WTC11 (cell line): ENCODE results near the gene CCDC178. TPM values are rescaled to one million over a fixed set of nuclear protein-coding genes. Genes with fewer than 3 reads are reported as not detected.

Source experiments
- ATAC-seq: fragments of 200-7000 bp; cut with Tn5 transposase; 2 replicates; pipeline ENCODE4 v1.10.0; 2021; ENCODE audit warnings: mild to moderate bottlenecking, moderate library complexity
- CTCF ChIA-PET: fragments of 300-600 bp; sonication (Branson Sonifier 250); formaldehyde crosslinking; loops from one replicate; lab custom pipeline; 2021; ENCODE audit warnings: antibody characterized with exemption; lab: Charles Lee
- POLR2A ChIA-PET: fragments of 350-600 bp; sonication (Branson Sonifier 250); formaldehyde crosslinking; loops from one replicate; lab custom pipeline; 2021; ENCODE audit warnings: antibody characterized with exemption; lab: Charles Lee
- DNase-seq: peaks from one replicate; pipeline ENCODE4 v3.0.0; 2021; ENCODE audit warnings: low spot score
- H3K27ac Mint-ChIP-seq: 2 replicates; pipeline ENCODE4 v1.8.0; 2021; ENCODE audit warnings: mixed read lengths
- H3K27me3 Mint-ChIP-seq: 2 replicates; pipeline ENCODE4 v1.8.0; 2021; ENCODE audit warnings: low read depth, mild to moderate bottlenecking, moderate library complexity, mixed read lengths
- H3K36me3 Mint-ChIP-seq: 2 replicates; pipeline ENCODE4 v1.8.0; 2021; ENCODE audit warnings: mixed read lengths
- H3K4me1 Mint-ChIP-seq: 2 replicates; pipeline ENCODE4 v1.8.0; 2022; ENCODE audit warnings: mixed read lengths
- H3K4me3 Mint-ChIP-seq: 2 replicates; pipeline ENCODE4 v1.8.0; 2021; ENCODE audit warnings: mild to moderate bottlenecking, moderate library complexity, mixed read lengths
- H3K9me3 Mint-ChIP-seq: 2 replicates; pipeline ENCODE4 v1.8.0; 2021; ENCODE audit warnings: mixed read lengths
- ELF4 ChIP-seq: sonication (generic); formaldehyde crosslinking; IDR thresholded peaks from 2 replicates; pipeline ENCODE4 v1.8.1; 2022; ENCODE audit warnings: low read depth, mild to moderate bottlenecking, moderate library complexity, missing genetic modification reagents
- JAZF1 ChIP-seq: fragments of 250-450 bp; sonication (Bioruptor Pico); IDR thresholded peaks from 2 replicates; pipeline ENCODE4 v1.9.0; 2021; ENCODE audit warnings: moderate library complexity, mild to moderate bottlenecking, inconsistent platforms
- NFATC4 ChIP-seq: fragments of 250-450 bp; sonication (Bioruptor Pico); IDR thresholded peaks from 2 replicates; pipeline ENCODE4 v1.9.0; 2021; ENCODE audit warnings: mild to moderate bottlenecking
- OVOL2 ChIP-seq: fragments of 250-450 bp; sonication (Bioruptor Pico); IDR thresholded peaks from 2 replicates; pipeline ENCODE4 v1.9.0; 2021; ENCODE audit warnings: mild to moderate bottlenecking, borderline replicate concordance
- RORB ChIP-seq: fragments of 250-450 bp; sonication (Bioruptor Pico); IDR thresholded peaks from 2 replicates; pipeline ENCODE4 v1.9.0; 2021; ENCODE audit warnings: mild to moderate bottlenecking
- TCF7 ChIP-seq: sonication (generic); formaldehyde crosslinking; IDR thresholded peaks from 2 replicates; pipeline ENCODE4 v1.8.0; 2022; ENCODE audit warnings: mild to moderate bottlenecking, low read depth, missing genetic modification reagents, moderate library complexity
- ZNF121 ChIP-seq: sonication (generic); formaldehyde crosslinking; IDR thresholded peaks from 2 replicates; pipeline ENCODE4 v1.8.0; 2023; ENCODE audit warnings: missing genetic modification reagents
- ZNF396 ChIP-seq: fragments of 250-450 bp; sonication (Bioruptor Pico); IDR thresholded peaks from 2 replicates; pipeline ENCODE4 v1.8.0; 2021; ENCODE audit warnings: mild to moderate bottlenecking, moderate library complexity, borderline replicate concordance
- ZNF423 ChIP-seq: fragments of 250-450 bp; sonication (Bioruptor Pico); IDR thresholded peaks from 2 replicates; pipeline ENCODE4 v2.1.2; 2022; ENCODE audit warnings: mild to moderate bottlenecking, moderate library complexity
- ZNF671 ChIP-seq: fragments of 250-450 bp; sonication (Bioruptor Pico); IDR thresholded peaks from 2 replicates; pipeline ENCODE4 v1.8.0; 2021; ENCODE audit warnings: mild to moderate bottlenecking
- total RNA-seq: library from RNA; stranded (reverse); gene quantifications from 3 replicates; pipeline ENCODE4 v1.2.3, GENCODE V29; 2021
- TF ChIP-seq, protein P1 (sequence below): sonication (generic); formaldehyde crosslinking; IDR thresholded peaks from 2 replicates; pipeline ENCODE4 v1.8.1; 2022; ENCODE audit warnings: mild to moderate bottlenecking, moderate library complexity, missing genetic modification reagents
- TF ChIP-seq, protein P2 (sequence below): sonication (generic); formaldehyde crosslinking; IDR thresholded peaks from 2 replicates; pipeline ENCODE4 v1.8.0; 2022; ENCODE audit warnings: mild to moderate bottlenecking, missing genetic modification reagents
- TF ChIP-seq, protein P3 (sequence below): sonication (generic); formaldehyde crosslinking; IDR thresholded peaks from 2 replicates; pipeline ENCODE4 v1.8.0; 2022; ENCODE audit warnings: missing genetic modification reagents
- TF ChIP-seq, protein P4 (sequence below): sonication (generic); formaldehyde crosslinking; IDR thresholded peaks from 2 replicates; pipeline ENCODE4 v1.8.1; 2023; ENCODE audit warnings: mild to moderate bottlenecking, missing genetic modification reagents
- TF ChIP-seq, protein P5 (sequence below): sonication (generic); formaldehyde crosslinking; IDR thresholded peaks from 2 replicates; pipeline ENCODE4 v1.8.0; 2023; ENCODE audit warnings: missing genetic modification reagents
- TF ChIP-seq, protein P6 (sequence below): sonication (generic); formaldehyde crosslinking; conservative IDR thresholded peaks from 2 replicates; pipeline ENCODE4 v1.8.1; 2022; ENCODE audit warnings: mild to moderate bottlenecking, missing genetic modification reagents
- TF ChIP-seq, protein P7 (sequence below): sonication (generic); formaldehyde crosslinking; IDR thresholded peaks from 2 replicates; pipeline ENCODE4 v1.8.1; 2023; ENCODE audit warnings: mild to moderate bottlenecking, missing genetic modification reagents, borderline replicate concordance
- TF ChIP-seq, protein P8 (sequence below): sonication (generic); formaldehyde crosslinking; IDR thresholded peaks from 2 replicates; pipeline ENCODE4 v1.8.1; 2023; ENCODE audit warnings: mild to moderate bottlenecking, missing genetic modification reagents

Gene CCDC178
- total RNA-seq, 1 experiment from 2014 or later, result 0.20 TPM

DNA sequence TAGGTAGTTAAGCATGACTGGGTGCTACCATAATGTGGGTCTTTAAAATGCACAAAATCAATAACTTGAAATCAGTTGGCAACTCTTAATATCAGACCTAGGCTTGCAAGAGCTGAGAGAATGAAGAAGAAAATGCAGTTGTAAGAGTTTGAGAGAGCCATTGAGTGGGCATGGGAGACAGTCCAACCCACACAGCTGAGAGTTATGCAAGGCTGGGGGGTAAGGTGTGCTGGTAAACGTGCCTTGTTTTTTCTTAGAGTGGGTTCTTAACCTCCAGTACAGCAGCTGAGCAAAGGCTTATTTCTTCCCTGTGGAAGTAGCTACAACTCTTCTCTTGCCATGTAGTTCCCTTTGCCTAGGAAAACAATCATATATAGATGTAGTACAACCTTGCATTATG lies 20.2 kb upstream of the CCDC178 start (continued):
- TF ChIP-seq, protein P1, sequence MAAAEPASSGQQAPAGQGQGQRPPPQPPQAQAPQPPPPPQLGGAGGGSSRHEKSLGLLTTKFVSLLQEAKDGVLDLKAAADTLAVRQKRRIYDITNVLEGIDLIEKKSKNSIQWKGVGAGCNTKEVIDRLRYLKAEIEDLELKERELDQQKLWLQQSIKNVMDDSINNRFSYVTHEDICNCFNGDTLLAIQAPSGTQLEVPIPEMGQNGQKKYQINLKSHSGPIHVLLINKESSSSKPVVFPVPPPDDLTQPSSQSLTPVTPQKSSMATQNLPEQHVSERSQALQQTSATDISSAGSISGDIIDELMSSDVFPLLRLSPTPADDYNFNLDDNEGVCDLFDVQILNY (CRISPR knock-in tag), result no peak
- TF ChIP-seq OVOL2 (CRISPR knock-in tag) (no peak), JAZF1 (CRISPR knock-in tag) (no peak), ZNF423 (CRISPR knock-in tag) (no peak)
- TF ChIP-seq, protein P2, sequence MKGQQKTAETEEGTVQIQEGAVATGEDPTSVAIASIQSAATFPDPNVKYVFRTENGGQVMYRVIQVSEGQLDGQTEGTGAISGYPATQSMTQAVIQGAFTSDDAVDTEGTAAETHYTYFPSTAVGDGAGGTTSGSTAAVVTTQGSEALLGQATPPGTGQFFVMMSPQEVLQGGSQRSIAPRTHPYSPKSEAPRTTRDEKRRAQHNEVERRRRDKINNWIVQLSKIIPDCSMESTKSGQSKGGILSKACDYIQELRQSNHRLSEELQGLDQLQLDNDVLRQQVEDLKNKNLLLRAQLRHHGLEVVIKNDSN (CRISPR knock-in tag), result no peak
- TF ChIP-seq, all 79 proteins: peak for 0

DNA sequence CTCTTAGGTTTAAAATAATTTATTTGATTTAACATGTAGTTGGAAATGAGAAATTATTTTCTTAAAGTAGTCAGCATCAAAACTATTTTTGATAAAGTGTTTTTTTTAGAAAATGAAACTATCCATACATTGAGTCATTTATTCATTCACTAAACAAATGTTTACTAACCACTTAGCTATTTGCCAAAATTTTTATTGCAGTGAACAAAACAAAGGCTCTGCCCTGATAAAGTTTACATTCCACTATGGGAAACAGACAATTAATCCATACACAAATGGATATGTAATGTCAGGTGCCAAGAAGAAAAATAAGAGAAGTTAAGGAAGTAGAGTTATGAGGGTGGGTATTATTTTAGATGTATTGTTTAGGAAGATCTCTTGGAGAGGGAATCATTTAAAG lies 19.1 kb upstream of the CCDC178 start:
- H3K9me3 Mint-ChIP-seq, result no peaks in the 10 kb centered on the region
- DNase-seq (no peak), ATAC-seq (no peak)
- no peak overlapping the region for H3K4me3 Mint-ChIP-seq
- ChIA-PET POLR2A (no interaction called here), CTCF (no interaction called here)
- H3K27me3 Mint-ChIP-seq, result no peaks in the 10 kb centered on the region
- no peak overlapping the region for H3K27ac Mint-ChIP-seq
- TF ChIP-seq, protein P3, sequence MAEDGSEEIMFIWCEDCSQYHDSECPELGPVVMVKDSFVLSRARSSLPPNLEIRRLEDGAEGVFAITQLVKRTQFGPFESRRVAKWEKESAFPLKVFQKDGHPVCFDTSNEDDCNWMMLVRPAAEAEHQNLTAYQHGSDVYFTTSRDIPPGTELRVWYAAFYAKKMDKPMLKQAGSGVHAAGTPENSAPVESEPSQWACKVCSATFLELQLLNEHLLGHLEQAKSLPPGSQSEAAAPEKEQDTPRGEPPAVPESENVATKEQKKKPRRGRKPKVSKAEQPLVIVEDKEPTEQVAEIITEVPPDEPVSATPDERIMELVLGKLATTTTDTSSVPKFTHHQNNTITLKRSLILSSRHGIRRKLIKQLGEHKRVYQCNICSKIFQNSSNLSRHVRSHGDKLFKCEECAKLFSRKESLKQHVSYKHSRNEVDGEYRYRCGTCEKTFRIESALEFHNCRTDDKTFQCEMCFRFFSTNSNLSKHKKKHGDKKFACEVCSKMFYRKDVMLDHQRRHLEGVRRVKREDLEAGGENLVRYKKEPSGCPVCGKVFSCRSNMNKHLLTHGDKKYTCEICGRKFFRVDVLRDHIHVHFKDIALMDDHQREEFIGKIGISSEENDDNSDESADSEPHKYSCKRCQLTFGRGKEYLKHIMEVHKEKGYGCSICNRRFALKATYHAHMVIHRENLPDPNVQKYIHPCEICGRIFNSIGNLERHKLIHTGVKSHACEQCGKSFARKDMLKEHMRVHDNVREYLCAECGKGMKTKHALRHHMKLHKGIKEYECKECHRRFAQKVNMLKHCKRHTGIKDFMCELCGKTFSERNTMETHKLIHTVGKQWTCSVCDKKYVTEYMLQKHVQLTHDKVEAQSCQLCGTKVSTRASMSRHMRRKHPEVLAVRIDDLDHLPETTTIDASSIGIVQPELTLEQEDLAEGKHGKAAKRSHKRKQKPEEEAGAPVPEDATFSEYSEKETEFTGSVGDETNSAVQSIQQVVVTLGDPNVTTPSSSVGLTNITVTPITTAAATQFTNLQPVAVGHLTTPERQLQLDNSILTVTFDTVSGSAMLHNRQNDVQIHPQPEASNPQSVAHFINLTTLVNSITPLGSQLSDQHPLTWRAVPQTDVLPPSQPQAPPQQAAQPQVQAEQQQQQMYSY, result no peak
- no peak for TF ChIP-seq ZNF121 (CRISPR knock-in tag)
- TF ChIP-seq ZNF423 (CRISPR knock-in tag), result no peak
- no peak for TF ChIP-seq ZNF396
- TF ChIP-seq ZNF671 (CRISPR knock-in tag), result no peak
- TF ChIP-seq ELF4 (CRISPR knock-in tag), result no peak
- TF ChIP-seq, protein P4, sequence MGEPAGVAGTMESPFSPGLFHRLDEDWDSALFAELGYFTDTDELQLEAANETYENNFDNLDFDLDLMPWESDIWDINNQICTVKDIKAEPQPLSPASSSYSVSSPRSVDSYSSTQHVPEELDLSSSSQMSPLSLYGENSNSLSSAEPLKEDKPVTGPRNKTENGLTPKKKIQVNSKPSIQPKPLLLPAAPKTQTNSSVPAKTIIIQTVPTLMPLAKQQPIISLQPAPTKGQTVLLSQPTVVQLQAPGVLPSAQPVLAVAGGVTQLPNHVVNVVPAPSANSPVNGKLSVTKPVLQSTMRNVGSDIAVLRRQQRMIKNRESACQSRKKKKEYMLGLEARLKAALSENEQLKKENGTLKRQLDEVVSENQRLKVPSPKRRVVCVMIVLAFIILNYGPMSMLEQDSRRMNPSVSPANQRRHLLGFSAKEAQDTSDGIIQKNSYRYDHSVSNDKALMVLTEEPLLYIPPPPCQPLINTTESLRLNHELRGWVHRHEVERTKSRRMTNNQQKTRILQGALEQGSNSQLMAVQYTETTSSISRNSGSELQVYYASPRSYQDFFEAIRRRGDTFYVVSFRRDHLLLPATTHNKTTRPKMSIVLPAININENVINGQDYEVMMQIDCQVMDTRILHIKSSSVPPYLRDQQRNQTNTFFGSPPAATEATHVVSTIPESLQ, result no peak
- TF ChIP-seq, protein P5, sequence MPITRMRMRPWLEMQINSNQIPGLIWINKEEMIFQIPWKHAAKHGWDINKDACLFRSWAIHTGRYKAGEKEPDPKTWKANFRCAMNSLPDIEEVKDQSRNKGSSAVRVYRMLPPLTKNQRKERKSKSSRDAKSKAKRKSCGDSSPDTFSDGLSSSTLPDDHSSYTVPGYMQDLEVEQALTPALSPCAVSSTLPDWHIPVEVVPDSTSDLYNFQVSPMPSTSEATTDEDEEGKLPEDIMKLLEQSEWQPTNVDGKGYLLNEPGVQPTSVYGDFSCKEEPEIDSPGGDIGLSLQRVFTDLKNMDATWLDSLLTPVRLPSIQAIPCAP (CRISPR knock-in tag), result no peak
- no peak for TF ChIP-seq TCF7
- TF ChIP-seq, protein P6, sequence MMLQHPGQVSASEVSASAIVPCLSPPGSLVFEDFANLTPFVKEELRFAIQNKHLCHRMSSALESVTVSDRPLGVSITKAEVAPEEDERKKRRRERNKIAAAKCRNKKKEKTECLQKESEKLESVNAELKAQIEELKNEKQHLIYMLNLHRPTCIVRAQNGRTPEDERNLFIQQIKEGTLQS, result no peak
- no peak for TF ChIP-seq NFATC4 (CRISPR knock-in tag)
- TF ChIP-seq, protein P7, sequence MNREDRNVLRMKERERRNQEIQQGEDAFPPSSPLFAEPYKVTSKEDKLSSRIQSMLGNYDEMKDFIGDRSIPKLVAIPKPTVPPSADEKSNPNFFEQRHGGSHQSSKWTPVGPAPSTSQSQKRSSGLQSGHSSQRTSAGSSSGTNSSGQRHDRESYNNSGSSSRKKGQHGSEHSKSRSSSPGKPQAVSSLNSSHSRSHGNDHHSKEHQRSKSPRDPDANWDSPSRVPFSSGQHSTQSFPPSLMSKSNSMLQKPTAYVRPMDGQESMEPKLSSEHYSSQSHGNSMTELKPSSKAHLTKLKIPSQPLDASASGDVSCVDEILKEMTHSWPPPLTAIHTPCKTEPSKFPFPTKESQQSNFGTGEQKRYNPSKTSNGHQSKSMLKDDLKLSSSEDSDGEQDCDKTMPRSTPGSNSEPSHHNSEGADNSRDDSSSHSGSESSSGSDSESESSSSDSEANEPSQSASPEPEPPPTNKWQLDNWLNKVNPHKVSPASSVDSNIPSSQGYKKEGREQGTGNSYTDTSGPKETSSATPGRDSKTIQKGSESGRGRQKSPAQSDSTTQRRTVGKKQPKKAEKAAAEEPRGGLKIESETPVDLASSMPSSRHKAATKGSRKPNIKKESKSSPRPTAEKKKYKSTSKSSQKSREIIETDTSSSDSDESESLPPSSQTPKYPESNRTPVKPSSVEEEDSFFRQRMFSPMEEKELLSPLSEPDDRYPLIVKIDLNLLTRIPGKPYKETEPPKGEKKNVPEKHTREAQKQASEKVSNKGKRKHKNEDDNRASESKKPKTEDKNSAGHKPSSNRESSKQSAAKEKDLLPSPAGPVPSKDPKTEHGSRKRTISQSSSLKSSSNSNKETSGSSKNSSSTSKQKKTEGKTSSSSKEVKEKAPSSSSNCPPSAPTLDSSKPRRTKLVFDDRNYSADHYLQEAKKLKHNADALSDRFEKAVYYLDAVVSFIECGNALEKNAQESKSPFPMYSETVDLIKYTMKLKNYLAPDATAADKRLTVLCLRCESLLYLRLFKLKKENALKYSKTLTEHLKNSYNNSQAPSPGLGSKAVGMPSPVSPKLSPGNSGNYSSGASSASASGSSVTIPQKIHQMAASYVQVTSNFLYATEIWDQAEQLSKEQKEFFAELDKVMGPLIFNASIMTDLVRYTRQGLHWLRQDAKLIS (CRISPR knock-in tag), result no peak
- TF ChIP-seq, protein P8, sequence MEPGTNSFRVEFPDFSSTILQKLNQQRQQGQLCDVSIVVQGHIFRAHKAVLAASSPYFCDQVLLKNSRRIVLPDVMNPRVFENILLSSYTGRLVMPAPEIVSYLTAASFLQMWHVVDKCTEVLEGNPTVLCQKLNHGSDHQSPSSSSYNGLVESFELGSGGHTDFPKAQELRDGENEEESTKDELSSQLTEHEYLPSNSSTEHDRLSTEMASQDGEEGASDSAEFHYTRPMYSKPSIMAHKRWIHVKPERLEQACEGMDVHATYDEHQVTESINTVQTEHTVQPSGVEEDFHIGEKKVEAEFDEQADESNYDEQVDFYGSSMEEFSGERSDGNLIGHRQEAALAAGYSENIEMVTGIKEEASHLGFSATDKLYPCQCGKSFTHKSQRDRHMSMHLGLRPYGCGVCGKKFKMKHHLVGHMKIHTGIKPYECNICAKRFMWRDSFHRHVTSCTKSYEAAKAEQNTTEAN (CRISPR knock-in tag), result no peak
- TF ChIP-seq RORB (CRISPR knock-in tag), result no peak
- no peaks in the 10 kb centered on the region for H3K4me1 Mint-ChIP-seq
- H3K36me3 Mint-ChIP-seq, result no peaks in the 10 kb centered on the region
